Measurements from ENCODE around the gene SCD.

SCD gene

DNA sequence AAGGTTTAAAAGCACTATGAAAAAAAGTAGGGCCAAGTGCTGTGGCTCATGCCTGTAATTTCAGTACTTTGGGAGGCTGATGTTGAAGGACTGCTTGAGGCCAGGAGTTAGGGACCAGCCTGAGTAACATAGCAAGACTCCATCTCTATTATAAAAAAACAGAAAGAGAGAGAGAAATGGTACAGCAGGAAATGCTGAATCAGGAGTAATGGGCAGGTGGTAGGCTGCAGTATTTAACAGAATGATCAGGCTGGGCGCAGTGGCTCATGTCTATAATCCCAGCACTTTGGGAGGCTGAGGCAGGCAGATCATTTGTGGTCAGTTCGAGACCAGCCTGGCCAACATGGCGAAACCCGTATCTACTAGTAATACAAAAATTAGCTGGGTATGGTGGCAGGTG, 49.6 kb downstream of the SCD start:
- H3K4me3 ChIP-seq (ENCODE audit: low read depth, low read length): no peak overlapping the region
- no peak for DNase-seq (ENCODE audit: low read depth)
- no peak for TF ChIP-seq POLR2A (IDR thresholded peaks at IDR 0.05; ENCODE audit: extremely low read depth, insufficient read length)
- TF ChIP-seq MAX (IDR thresholded peaks at IDR 0.05; ENCODE audit: low read depth, low read length): no peak
- TF ChIP-seq CTCF (IDR thresholded peaks at IDR 0.05; ENCODE audit: low read depth, low read length): no peak
- TF ChIP-seq MYC (IDR thresholded peaks at IDR 0.05; ENCODE audit: low read depth, low read length): no peak

DNA sequence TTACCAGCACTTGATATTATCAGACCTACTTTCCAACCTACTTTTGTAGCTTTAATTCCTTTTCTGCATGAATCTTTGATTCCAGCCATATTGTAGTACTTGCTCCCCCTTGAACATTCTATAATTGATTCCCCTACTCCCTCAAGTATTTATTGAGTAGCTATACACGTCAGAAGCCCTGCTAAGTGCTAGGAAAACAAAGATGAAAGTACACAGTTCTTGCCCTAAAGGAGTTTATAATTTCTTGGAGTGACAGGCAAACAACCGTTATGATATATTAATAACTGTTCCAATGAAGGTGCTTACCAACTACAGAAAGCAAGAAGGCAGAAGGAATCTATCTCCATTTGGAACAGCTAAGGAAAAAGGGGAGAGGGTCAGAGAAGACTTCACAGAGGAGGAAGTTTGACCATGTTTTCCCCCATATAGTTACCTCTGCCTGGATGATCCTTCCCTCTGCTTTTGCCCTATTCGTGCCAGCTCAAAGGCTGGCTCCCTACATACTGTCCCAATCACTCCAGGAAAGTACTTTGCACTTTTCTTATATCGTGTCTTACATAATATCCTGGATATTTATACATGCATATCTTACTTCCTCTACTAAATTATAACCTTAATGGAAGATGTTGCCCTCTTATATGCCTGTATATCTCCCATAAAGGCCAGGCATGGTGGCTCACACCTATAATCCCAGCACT, 54.7 kb downstream of the SCD start:
- no peak for DNase-seq (ENCODE audit: low read depth)
- H3K4me3 ChIP-seq (ENCODE audit: low read depth, low read length): no peak overlapping the region
- TF ChIP-seq POLR2A (IDR thresholded peaks at IDR 0.05; ENCODE audit: extremely low read depth, insufficient read length): no peak
- TF ChIP-seq MYC (IDR thresholded peaks at IDR 0.05; ENCODE audit: low read depth, low read length): no peak
- TF ChIP-seq CTCF (IDR thresholded peaks at IDR 0.05; ENCODE audit: low read depth, low read length): no peak
- TF ChIP-seq MAX (IDR thresholded peaks at IDR 0.05; ENCODE audit: low read depth, low read length): no peak

GRCh38 chr10:100403734-100404133, 56.7 kb downstream of the SCD start:
- TF ChIP-seq MAX (IDR thresholded peaks at IDR 0.05; ENCODE audit: low read depth, low read length) (no peak), MYC (IDR thresholded peaks at IDR 0.05; ENCODE audit: low read depth, low read length) (no peak), POLR2A (IDR thresholded peaks at IDR 0.05; ENCODE audit: extremely low read depth, insufficient read length) (no peak), CTCF (IDR thresholded peaks at IDR 0.05; ENCODE audit: low read depth, low read length) (no peak)
- no peak for DNase-seq (ENCODE audit: low read depth)

DNA sequence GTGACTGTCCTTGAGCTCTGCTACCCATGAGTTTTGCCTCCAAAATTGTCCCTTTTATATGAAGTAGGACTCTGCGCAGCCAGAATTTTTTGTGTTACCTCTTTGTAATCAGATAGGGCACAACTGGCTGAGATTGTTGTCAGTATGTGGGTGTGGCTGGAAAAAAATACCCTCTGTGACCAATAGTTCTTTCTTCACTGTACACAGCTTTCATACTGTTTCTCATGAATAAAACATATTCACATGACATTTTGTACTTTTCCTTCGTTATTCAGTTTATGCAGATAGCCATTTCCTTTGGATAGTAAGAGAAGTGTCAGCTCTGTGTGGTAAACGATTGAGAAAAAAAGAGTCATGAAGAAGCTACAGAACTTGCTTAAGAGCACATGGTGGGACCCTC, 66.1 kb downstream of the SCD start:
- DNase-seq (ENCODE audit: low read depth): no peak
- no peak for TF ChIP-seq CTCF (IDR thresholded peaks at IDR 0.05; ENCODE audit: low read depth, low read length)
- no peak overlapping the region for H3K4me3 ChIP-seq (ENCODE audit: low read depth, low read length)

More at GRCh38 chr10:100403734-100404133, 56.7 kb downstream of the SCD start:
- H3K4me3 ChIP-seq (ENCODE audit: low read depth, low read length): no peak overlapping the region

All from NB4 (cell line).